ENCODE measurements around the gene ZBTB47.

DNA sequence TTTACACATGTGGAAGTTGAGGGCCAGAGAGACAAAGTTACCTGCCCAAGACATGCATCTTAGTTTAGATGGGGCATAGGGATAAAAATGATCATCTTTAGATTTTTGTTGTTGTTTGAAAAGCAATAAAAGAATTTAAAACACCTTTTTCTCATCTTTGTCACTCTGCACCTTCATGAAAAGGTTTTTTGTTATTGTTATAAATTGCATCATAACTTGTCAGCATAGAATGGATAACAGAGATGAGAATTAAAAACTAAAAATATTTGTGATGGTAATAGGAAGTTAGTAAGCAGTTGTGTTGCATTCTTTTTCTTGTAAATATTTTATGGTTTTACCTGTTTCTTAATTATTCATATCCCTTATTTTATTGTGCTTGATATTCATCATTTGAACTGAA lies 13.4 kb upstream of the ZBTB47 start:
- TF ChIP-seq, protein P1, sequence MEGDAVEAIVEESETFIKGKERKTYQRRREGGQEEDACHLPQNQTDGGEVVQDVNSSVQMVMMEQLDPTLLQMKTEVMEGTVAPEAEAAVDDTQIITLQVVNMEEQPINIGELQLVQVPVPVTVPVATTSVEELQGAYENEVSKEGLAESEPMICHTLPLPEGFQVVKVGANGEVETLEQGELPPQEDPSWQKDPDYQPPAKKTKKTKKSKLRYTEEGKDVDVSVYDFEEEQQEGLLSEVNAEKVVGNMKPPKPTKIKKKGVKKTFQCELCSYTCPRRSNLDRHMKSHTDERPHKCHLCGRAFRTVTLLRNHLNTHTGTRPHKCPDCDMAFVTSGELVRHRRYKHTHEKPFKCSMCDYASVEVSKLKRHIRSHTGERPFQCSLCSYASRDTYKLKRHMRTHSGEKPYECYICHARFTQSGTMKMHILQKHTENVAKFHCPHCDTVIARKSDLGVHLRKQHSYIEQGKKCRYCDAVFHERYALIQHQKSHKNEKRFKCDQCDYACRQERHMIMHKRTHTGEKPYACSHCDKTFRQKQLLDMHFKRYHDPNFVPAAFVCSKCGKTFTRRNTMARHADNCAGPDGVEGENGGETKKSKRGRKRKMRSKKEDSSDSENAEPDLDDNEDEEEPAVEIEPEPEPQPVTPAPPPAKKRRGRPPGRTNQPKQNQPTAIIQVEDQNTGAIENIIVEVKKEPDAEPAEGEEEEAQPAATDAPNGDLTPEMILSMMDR (conservative IDR thresholded peaks at IDR 0.05): no peak
- no peak for TF ChIP-seq EZH2 (IDR thresholded peaks at IDR 0.05; ENCODE audit: low read depth)
